ENCODE results near the gene APOA4. TPM values are rescaled to one million over a fixed set of nuclear protein-coding genes. Genes with fewer than 3 reads are reported as not detected.

Gene APOA4
- total and polyA plus RNA-seq, 2 of the 13 experiments (the other 11 are each of a cell fraction or from before 2014, with no cell fraction given): 3.8 to 7.2 TPM

DNA sequence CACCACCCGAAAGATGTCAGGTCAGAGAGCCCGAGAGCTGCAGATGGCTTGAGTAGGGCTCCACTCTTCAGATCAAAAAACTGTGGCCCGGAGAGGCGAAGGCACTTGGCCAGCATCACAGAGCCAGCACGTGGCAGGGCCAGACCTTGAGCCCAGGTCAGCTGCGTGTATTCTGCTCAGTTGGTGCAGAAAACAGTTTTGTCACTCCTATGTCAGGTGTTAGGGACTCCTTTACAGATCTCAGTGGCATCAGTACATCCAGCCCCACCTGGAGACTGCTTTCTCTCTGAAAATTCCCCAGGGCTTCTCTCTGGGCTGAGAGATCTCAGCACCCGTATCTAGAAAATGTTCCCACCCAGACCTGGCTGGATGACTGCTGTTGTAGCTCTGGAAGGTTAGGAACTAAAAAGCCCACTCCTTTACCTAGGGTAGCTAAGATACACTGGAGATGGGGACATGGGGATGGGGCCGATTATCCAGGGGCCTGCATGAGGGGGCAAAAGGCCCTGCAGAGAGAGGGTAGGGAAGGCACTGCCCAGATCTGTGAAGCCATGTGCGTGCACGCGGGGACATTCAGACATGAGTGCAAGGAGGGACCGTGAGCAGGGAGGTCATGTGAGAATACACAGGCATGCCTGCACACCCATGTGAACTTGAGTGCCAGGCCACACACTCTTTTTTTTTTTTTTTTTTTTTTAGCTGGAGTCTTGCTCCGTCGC lies 10.9 kb upstream of the APOA4 start (continued):
- no peak; the same call in 1 of the 2 replicates for TF ChIP-seq KIAA2018 (CRISPR knock-in tag; IDR thresholded peaks at IDR 0.05; ENCODE audit: borderline replicate concordance)
- no peak for TF ChIP-seq U2AF1 (optimal IDR thresholded peaks at IDR 0.05; ENCODE audit: low read depth, low read length)
- TF ChIP-seq ZBTB14 (CRISPR knock-in tag; IDR thresholded peaks at IDR 0.05): no peak; the same call in 1 of the 2 replicates
- TF ChIP-seq SMAD1 (CRISPR knock-in tag; IDR thresholded peaks at IDR 0.05; ENCODE audit: borderline replicate concordance, low read depth): no peak
- TF ChIP-seq SP2 (CRISPR knock-in tag; IDR thresholded peaks at IDR 0.05): 0 out of 2 replicates have a peak, but pooled peaks have one; percentile 42
- no peak for TF ChIP-seq PHF5A (CRISPR knock-in tag; IDR thresholded peaks at IDR 0.05; ENCODE audit: low read depth, unreplicated experiment)
- TF ChIP-seq SAFB2 (CRISPR knock-in tag; IDR thresholded peaks at IDR 0.05; ENCODE audit: borderline replicate concordance, low read depth): no peak
- 0 out of 2 replicates have a peak, but pooled peaks have one; percentile 8 for TF ChIP-seq FOXO4 (CRISPR knock-in tag; conservative IDR thresholded peaks at IDR 0.05)
- TF ChIP-seq ZNF496 (CRISPR knock-in tag; IDR thresholded peaks at IDR 0.05; ENCODE audit: insufficient replicate concordance): no peak
- TF ChIP-seq ZNF224 (CRISPR knock-in tag; IDR thresholded peaks at IDR 0.05): peak; percentile 68; the same call in 1 of the 2 replicates
- no peak; the same call in none of the 2 replicates for TF ChIP-seq ZSCAN31 (CRISPR knock-in tag; IDR thresholded peaks at IDR 0.05; ENCODE audit: low read depth)
- no peak for TF ChIP-seq SALL2 (CRISPR knock-in tag; IDR thresholded peaks at IDR 0.05)
- TF ChIP-seq PCBP2 (optimal IDR thresholded peaks at IDR 0.05; ENCODE audit: low read depth, low read length, poor library complexity, severe bottlenecking): no peak
- TF ChIP-seq, protein P1, sequence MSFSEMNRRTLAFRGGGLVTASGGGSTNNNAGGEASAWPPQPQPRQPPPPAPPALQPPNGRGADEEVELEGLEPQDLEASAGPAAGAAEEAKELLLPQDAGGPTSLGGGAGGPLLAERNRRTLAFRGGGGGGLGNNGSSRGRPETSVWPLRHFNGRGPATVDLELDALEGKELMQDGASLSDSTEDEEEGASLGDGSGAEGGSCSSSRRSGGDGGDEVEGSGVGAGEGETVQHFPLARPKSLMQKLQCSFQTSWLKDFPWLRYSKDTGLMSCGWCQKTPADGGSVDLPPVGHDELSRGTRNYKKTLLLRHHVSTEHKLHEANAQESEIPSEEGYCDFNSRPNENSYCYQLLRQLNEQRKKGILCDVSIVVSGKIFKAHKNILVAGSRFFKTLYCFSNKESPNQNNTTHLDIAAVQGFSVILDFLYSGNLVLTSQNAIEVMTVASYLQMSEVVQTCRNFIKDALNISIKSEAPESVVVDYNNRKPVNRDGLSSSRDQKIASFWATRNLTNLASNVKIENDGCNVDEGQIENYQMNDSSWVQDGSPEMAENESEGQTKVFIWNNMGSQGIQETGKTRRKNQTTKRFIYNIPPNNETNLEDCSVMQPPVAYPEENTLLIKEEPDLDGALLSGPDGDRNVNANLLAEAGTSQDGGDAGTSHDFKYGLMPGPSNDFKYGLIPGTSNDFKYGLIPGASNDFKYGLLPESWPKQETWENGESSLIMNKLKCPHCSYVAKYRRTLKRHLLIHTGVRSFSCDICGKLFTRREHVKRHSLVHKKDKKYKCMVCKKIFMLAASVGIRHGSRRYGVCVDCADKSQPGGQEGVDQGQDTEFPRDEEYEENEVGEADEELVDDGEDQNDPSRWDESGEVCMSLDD (CRISPR knock-in tag; IDR thresholded peaks at IDR 0.05; ENCODE audit: borderline replicate concordance): no peak

All from HepG2 (cell line).